Rectal smooth muscle tissue (tissue), 1 donor: ENCODE results near the gene ADCK1.
"Not testable (repeated sequence)": the region's sequence is repeated elsewhere in the genome, so short reads cannot be mapped to it uniquely, and the experiment has no call there.

Experiments
- H3K27ac ChIP-seq: one replicate; pipeline ENCODE4 v1.7.0; 2013; ENCODE audit warnings: low read depth, low read length, inconsistent platforms
- H3K27me3 ChIP-seq: one replicate; pipeline ENCODE4 v1.7.0; 2013; ENCODE audit warnings: low read length; ENCODE audit not compliant: control insufficient read depth, insufficient read depth
- H3K36me3 ChIP-seq: one replicate; pipeline ENCODE4 v1.7.0; 2013; ENCODE audit warnings: low read length; ENCODE audit not compliant: control insufficient read depth, insufficient read depth
- H3K4me1 ChIP-seq: one replicate; pipeline ENCODE4 v1.7.0; 2013; ENCODE audit warnings: low read length; ENCODE audit not compliant: control insufficient read depth, insufficient read depth
- H3K4me3 ChIP-seq: one replicate; pipeline ENCODE4 v1.7.0; 2013; ENCODE audit warnings: low read length
- H3K9ac ChIP-seq: one replicate; pipeline ENCODE4 v1.7.0; 2013; ENCODE audit warnings: low read length

ADCK1 gene

DNA sequence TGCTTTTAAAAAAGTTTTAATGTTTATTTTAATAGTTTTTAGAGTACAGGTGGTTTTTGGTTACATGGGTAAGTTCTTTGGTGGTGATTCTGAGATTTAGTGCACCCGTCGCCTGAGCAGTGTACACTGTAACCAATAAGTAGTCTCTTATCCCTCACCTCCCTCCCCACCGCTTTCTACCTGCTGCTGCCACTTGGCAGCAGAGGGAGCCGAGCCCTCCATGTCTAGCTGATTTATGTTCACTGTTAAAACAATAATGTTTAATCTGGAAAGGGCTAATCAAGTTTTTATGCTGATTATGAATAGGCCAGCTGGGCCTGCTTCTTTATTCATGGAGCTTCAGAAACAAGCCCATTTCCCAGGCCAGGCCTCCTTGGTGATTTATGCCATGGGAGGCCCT is 73.1 kb downstream of the ADCK1 start:
- Histone ChIP-seq H3K36me3 (peaks cover 4% of the 10 kb centered on the region), H3K27me3 (no peaks in the 10 kb centered on the region), H3K4me3 (no peak overlapping the region), H3K27ac (no peak overlapping the region), H3K4me1 (no peaks in the 10 kb centered on the region), H3K9ac (no peak overlapping the region)

DNA sequence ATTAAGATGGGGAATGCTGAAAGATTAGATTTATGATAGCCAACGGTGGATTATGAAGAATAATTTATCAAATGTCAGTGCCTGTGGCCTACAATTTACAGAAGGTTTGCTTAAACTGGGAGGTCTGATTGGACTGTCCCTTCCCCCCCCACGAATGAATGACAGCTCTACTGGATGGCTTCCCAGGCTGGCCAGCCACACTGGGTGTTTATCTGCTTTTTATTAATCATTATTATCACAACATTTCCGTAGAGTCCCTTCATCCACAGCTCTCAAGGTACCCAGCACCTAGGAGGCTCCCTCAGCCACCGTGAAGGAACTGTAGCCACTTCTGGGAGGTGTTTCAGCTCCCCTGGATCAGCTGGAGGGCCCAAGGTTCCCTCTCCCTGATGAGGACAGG is 78.9 kb downstream of the ADCK1 start:
- peaks cover 4% of the 10 kb centered on the region for H3K36me3 ChIP-seq
- H3K4me1 ChIP-seq, result no peaks in the 10 kb centered on the region
- no peak overlapping the region for H3K27ac ChIP-seq

DNA sequence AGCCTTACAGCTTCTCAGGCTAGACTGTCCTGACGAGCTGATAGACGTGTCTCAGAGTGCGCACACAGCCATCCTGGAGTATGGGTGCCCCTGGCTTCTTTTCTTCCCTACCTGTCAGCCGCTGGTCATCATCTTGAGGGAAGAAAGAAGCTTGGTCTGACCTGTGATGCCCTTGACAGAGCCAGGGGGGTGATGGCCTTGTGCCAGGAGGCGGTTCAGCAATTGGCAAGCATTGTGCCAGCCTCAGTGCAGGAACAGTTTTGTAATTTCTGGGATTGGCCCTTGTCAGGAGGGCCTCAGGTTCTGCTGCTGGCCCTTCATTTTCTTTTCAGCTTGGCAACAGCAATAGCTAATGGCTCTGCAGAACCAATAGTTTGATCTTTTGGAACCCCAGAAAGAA is 80.1 kb downstream of the ADCK1 start:
- no peak overlapping the region for H3K4me3 ChIP-seq
- H3K27me3 ChIP-seq, result no peaks in the 10 kb centered on the region
- H3K36me3 ChIP-seq, result peaks cover 4% of the 10 kb centered on the region
- H3K4me1 ChIP-seq, result no peaks in the 10 kb centered on the region
- no peak overlapping the region for H3K9ac ChIP-seq
- H3K27ac ChIP-seq, result no peak overlapping the region

More for the DNA sequence above, 78.9 kb downstream of the ADCK1 start:
- no peak overlapping the region for H3K4me3 ChIP-seq
- no peaks in the 10 kb centered on the region for H3K27me3 ChIP-seq
- no peak overlapping the region for H3K9ac ChIP-seq

DNA sequence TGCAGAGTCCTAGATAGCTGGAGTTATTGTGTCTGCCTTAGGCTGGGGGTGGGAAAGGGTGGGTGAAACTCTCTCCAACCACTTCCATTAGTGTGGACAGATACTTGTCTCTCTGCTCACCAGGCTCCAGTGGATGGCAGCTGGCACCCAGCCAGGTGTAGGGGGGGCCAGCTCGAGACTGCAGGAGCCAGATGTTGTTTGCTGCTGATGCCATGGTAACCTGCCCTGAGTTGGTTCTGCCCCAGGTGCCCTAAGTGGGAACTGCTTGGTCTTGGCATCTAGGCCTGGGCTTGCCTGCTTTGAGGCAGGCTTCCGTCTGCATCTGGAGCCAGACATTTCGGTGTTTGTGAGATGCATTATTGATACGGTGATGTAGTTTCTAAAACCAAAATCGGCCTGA is 82.2 kb downstream of the ADCK1 start:
- Histone ChIP-seq H3K9ac (no peak overlapping the region), H3K4me3 (no peak overlapping the region), H3K27ac (no peak overlapping the region), H3K4me1 (no peaks in the 10 kb centered on the region), H3K27me3 (no peaks in the 10 kb centered on the region), H3K36me3 (no peaks in the 10 kb centered on the region)

DNA sequence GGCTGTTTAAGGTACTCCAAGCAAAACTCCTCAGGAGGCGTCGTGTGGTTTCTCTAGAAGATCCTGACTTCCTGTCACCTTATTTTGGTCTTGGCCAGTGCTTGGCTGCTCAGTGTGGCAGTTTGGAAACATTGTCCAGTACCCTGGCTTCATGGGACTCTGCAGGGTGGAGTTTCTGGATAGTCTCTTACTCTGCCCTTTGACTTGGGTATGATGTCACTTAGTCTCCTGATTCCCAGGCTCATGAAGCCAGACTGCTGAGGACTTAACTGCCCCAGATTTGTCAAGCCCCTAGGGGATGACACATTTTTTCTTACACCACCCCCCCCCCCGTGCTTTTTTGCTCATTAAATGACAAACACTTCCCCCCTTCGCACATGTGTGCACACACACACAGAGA is 82.7 kb downstream of the ADCK1 start:
- Histone ChIP-seq H3K27me3 (no peaks in the 10 kb centered on the region), H3K4me3 (no peak overlapping the region), H3K36me3 (no peaks in the 10 kb centered on the region), H3K9ac (no peak overlapping the region), H3K27ac (no peak overlapping the region), H3K4me1 (no peaks in the 10 kb centered on the region)

GRCh38 chr14:77883131-77883846 is 83.4 kb downstream of the ADCK1 start:
- Histone ChIP-seq H3K4me1 (no peaks in the 10 kb centered on the region), H3K9ac (no peak overlapping the region), H3K36me3 (peaks cover 5% of the 10 kb centered on the region), H3K27ac (no peak overlapping the region), H3K4me3 (no peak overlapping the region), H3K27me3 (no peaks in the 10 kb centered on the region)

- no peaks in the 10 kb centered on the region for H3K4me1 ChIP-seq
Observed at GRCh38 chr14:77883847-77884238, 83.9 kb downstream of the ADCK1 start.

DNA sequence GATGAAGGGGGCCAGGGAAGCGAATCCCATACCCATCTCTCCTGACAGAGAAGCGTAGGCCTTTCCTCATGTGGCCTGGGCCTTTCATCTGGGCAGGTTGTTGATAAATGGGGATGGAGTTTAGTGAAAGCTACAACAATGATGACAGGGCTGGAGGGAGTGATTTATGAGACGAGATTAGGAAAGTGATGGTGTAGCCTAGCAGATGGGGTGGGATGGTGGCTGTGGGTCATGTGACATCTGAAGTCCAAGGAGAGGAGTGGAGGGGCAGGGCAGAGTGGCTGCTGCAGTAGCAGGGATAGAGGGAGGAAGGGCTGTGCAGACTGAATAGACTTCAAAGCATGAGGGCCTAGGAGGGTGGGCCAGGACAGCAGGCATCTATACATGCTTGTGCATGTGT is 85.5 kb downstream of the ADCK1 start:
- Histone ChIP-seq H3K9ac (no peak overlapping the region), H3K27ac (no peak overlapping the region), H3K36me3 (peaks cover 5% of the 10 kb centered on the region), H3K4me1 (no peaks in the 10 kb centered on the region), H3K27me3 (no peaks in the 10 kb centered on the region), H3K4me3 (no peak overlapping the region)

More at GRCh38 chr14:77883847-77884238, 83.9 kb downstream of the ADCK1 start:
- Histone ChIP-seq H3K4me3 (no peak overlapping the region), H3K27me3 (no peaks in the 10 kb centered on the region), H3K27ac (no peak overlapping the region), H3K36me3 (peaks cover 5% of the 10 kb centered on the region), H3K9ac (no peak overlapping the region)

DNA sequence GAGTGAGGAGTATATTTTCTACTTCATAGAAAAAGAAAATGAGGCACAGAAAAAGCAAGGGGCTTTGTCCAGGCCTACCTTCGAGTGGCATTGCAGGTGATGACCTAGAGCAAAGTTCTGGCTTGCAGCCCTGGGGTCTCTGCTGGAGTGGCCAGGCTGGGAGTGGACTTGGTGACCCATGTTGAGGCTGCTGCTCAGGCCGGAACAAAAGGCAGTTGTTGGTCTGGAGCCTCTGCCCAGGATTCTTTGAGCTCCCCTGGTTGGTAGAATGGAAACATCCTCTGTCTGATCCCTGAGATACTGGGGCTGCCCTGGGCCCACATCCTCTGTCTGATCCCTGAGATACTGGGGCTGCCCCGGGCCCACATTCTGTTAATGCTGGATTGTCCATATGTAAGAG is 86.1 kb downstream of the ADCK1 start:
- Histone ChIP-seq H3K4me3 (no peak overlapping the region), H3K9ac (no peak overlapping the region), H3K4me1 (no peaks in the 10 kb centered on the region), H3K27ac (no peak overlapping the region), H3K27me3 (no peaks in the 10 kb centered on the region), H3K36me3 (peaks cover 5% of the 10 kb centered on the region)

DNA sequence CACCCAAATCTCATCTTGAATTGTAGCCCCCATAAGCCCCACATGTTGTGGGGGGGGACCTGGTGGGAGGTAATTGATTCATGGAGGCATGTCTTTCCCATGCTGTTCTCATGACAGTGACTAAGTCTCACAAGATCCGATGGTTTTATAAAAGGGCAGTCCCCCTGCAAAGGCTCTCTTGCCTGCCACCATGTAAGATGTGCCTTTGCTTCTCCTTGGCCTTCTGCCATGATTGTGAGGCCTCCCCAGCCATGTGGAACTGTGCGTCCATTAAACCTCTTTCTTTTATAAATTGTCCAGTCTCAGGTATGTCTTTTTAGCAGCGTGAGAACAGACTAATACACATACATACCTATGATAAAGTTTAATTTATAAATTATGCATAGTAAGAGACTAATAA is 89.0 kb downstream of the ADCK1 start:
- not testable (repeated sequence) for H3K36me3 ChIP-seq, H3K4me1 ChIP-seq, H3K4me3 ChIP-seq, H3K27ac ChIP-seq, H3K9ac ChIP-seq, H3K27me3 ChIP-seq

DNA sequence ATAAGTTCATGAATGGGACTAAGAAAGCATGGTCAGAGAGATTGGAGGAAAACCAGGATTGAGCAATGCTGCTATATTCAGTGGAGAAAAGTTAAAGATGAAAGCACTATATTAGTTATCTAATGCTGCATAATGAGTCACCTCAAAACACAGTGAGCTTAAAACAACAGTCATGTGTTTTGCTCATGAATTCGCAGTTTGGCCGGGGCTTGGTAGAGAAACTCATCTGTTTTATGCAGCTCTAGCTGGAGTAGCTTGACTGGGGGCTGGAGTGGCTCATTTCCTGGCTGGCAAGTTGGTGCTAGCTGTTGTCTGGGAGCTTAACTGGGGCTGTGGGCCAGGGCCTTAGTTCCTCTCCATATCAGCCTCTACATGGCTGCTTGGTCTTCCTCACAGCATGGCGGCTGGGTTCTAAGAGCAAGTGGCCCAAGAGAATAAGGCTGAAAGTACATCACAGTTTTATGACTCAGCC is 90.1 kb downstream of the ADCK1 start:
- Histone ChIP-seq H3K9ac (no peak overlapping the region), H3K27ac (no peak overlapping the region), H3K36me3 (peaks cover 5% of the 10 kb centered on the region), H3K4me1 (no peaks in the 10 kb centered on the region), H3K27me3 (no peaks in the 10 kb centered on the region), H3K4me3 (no peak overlapping the region)

GRCh38 chr14:77890873-77891272 is 91.0 kb downstream of the ADCK1 start:
- Histone ChIP-seq H3K27me3 (no peaks in the 10 kb centered on the region), H3K4me1 (no peaks in the 10 kb centered on the region), H3K9ac (no peak overlapping the region), H3K27ac (no peak overlapping the region), H3K4me3 (no peak overlapping the region), H3K36me3 (peaks cover 5% of the 10 kb centered on the region)

DNA sequence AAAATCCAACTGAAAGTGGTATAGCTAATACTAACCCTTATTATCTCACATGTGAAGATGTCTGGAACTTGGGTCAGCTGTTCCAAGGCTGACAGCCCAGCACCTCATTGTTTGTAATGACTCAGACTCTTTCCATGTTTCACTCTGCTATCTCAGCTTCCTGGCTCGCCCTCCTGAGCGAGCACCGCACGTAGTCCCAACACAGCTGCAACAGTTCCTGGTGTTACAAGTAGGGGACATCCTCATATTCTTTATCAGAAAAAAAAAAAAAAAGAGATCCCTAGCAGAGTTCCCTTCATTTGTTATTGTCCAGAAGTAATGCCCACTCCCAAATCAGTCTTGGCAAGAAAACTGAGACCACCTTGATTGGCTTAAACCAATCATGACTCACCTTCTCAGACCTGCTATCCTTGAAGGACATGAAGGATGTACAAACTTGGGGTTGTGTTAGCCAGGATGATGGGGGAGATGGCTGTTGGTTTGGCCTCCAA is 92.5 kb downstream of the ADCK1 start:
- H3K27me3 ChIP-seq, result no peaks in the 10 kb centered on the region
- H3K36me3 ChIP-seq, result peaks cover 5% of the 10 kb centered on the region
- H3K4me3 ChIP-seq, result no peak overlapping the region
- no peak overlapping the region for H3K9ac ChIP-seq
- H3K4me1 ChIP-seq, result no peaks in the 10 kb centered on the region
- no peak overlapping the region for H3K27ac ChIP-seq
